Chondrocyte (in vitro differentiated cells): Measurements from ENCODE around the gene UNC5B. TPM values are rescaled to one million over a fixed set of nuclear protein-coding genes. Genes with fewer than 3 reads are reported as not detected.

ENCODE experiments used
- DNase-seq: peaks from one replicate; pipeline ENCODE4 v3.0.0; 2021; ENCODE audit warnings: mixed read lengths, low spot score
- H3K27ac Mint-ChIP-seq: one replicate; pipeline ENCODE4 v1.8.0; 2021; ENCODE audit warnings: mild to moderate bottlenecking, moderate library complexity, mixed read lengths; ENCODE audit not compliant: unreplicated experiment
- H3K27me3 Mint-ChIP-seq: 2 replicates; pipeline ENCODE4 v1.8.0; 2021; ENCODE audit warnings: low read depth, mixed read lengths
- H3K36me3 Mint-ChIP-seq: 2 replicates; pipeline ENCODE4 v1.8.0; 2021; ENCODE audit warnings: low read depth, mixed read lengths
- H3K4me1 Mint-ChIP-seq: 2 replicates; pipeline ENCODE4 v1.8.0; 2021; ENCODE audit warnings: low read depth, mild to moderate bottlenecking, mixed read lengths
- H3K4me3 Mint-ChIP-seq: one replicate; pipeline ENCODE4 v1.8.0; 2021; ENCODE audit warnings: mild to moderate bottlenecking, moderate library complexity, mixed read lengths; ENCODE audit not compliant: unreplicated experiment
- H3K9me3 Mint-ChIP-seq: 2 replicates; pipeline ENCODE4 v1.8.0; 2021; ENCODE audit warnings: low read depth, mixed read lengths
- CTCF ChIP-seq: fragments of 200-600 bp; sonication (generic); IDR thresholded peaks from 2 replicates; pipeline ENCODE4 v1.5.0; 2021; ENCODE audit warnings: antibody characterized with exemption, mild to moderate bottlenecking, moderate library complexity
- total RNA-seq: library from RNA; stranded (reverse); gene quantifications from 3 replicates; pipeline ENCODE4 v1.2.1, GENCODE V29; 2021

Gene UNC5B
- total RNA-seq, 1 donor from 2014 or later: 57.9 TPM

- Mint-ChIP-seq H3K4me1 (peaks cover 6% of the 10 kb centered on the region), H3K27me3 (no peaks in the 10 kb centered on the region), H3K9me3 (no peaks in the 10 kb centered on the region), H3K36me3 (peaks cover 3% of the 10 kb centered on the region), H3K4me3 (peak overlapping the region; percentile 94), H3K27ac (no peak overlapping the region)
- no peak for DNase-seq
- TF ChIP-seq CTCF: peak; percentile 57
Measured at GRCh38 chr10:71319800-71320392, 107.5 kb downstream of the UNC5B start.

DNA sequence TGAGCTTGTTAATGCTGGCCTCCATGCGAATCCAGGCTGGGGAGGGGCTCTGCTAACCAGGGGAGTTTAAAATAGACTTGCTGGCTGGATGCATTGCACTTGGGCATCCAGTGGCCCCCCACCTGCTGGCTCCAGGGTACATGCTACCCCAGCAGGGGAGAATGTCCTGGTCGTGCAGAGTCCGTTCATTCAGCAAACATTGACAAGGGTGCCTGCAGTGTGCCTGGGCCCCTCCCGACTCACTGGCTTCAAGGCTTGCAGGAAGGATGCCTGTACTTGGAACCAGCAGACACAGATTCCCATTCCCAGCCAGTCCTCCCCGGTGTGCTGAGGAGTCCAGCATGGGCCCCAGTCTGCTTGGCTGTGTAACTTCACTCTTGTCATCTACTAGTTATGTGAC lies 108.2 kb downstream of the UNC5B start:
- Mint-ChIP-seq H3K36me3 (peaks cover 3% of the 10 kb centered on the region), H3K9me3 (no peaks in the 10 kb centered on the region), H3K27ac (no peak overlapping the region), H3K4me1 (peaks cover 6% of the 10 kb centered on the region), H3K27me3 (no peaks in the 10 kb centered on the region), H3K4me3 (no peak overlapping the region)
- TF ChIP-seq CTCF: no peak
- DNase-seq: no peak

GRCh38 chr10:71321386-71321785 lies 109.0 kb downstream of the UNC5B start:
- H3K4me1 Mint-ChIP-seq: peaks cover 6% of the 10 kb centered on the region
- peaks cover 3% of the 10 kb centered on the region for H3K36me3 Mint-ChIP-seq
- no peak for DNase-seq
- no peak overlapping the region for H3K4me3 Mint-ChIP-seq
- H3K27ac Mint-ChIP-seq: no peak overlapping the region
- no peaks in the 10 kb centered on the region for H3K9me3 Mint-ChIP-seq
- H3K27me3 Mint-ChIP-seq: no peaks in the 10 kb centered on the region
- no peak for TF ChIP-seq CTCF

GRCh38 chr10:71323407-71323806 lies 111.0 kb downstream of the UNC5B start:
- no peaks in the 10 kb centered on the region for H3K27me3 Mint-ChIP-seq
- DNase-seq: no peak
- no peak for TF ChIP-seq CTCF
- H3K36me3 Mint-ChIP-seq: peaks cover 3% of the 10 kb centered on the region
- no peaks in the 10 kb centered on the region for H3K9me3 Mint-ChIP-seq
- peaks cover 6% of the 10 kb centered on the region for H3K4me1 Mint-ChIP-seq
- no peak overlapping the region for H3K27ac Mint-ChIP-seq
- H3K4me3 Mint-ChIP-seq: no peak overlapping the region

DNA sequence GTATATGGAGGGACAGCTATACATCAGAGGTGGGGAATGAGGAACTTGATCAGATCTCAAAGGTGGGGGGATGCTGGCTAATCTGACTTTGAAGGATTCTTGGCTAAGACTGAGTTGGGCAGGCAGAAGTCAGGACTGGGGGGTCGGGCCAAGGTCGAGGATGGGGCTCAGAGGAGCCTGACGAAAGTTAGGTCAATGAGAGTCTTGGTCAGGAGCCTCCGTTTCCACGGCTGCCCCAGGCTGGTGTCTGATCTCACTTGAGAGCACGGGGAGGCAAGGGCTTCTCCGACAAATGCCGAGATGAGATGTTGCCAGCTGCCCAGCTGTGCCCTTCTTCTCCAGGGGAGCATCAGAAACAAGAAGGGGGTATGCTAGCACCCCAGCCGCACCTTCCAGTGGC lies 112.4 kb downstream of the UNC5B start:
- H3K4me1 Mint-ChIP-seq: peaks cover 2% of the 10 kb centered on the region
- H3K4me3 Mint-ChIP-seq: no peak overlapping the region
- no peak for DNase-seq
- H3K9me3 Mint-ChIP-seq: no peaks in the 10 kb centered on the region
- H3K36me3 Mint-ChIP-seq: peaks cover 3% of the 10 kb centered on the region
- H3K27ac Mint-ChIP-seq: no peak overlapping the region
- no peaks in the 10 kb centered on the region for H3K27me3 Mint-ChIP-seq
- TF ChIP-seq CTCF: no peak
